Stimulated activated CD8-positive, alpha-beta memory T cell treated with anti-CD3 and anti-CD28 coated beads, Interleukin-7, amount 100 ng/mL, for 48 hours (primary cell): ENCODE results near the gene MMRN2.

ENCODE experiments used
- DNase-seq, 2 donors: peaks; one replicate each; pipeline ENCODE4 v3.0.0-alpha.2; 2020; ENCODE audit warnings: low read depth in 1 of 2; ENCODE audit errors: extremely low read depth in 1 of 2

The MMRN2 gene

GRCh38 chr10:86970162-86970981, 13.0 kb upstream of the MMRN2 start:
- no peak for DNase-seq

GRCh38 chr10:86969421-86970041, 12.1 kb upstream of the MMRN2 start:
- DNase-seq, result no peak

- DNase-seq, result no peak
These were observed 11.6 kb upstream of the MMRN2 start for GRCh38 chr10:86968994-86969355.

GRCh38 chr10:86968271-86968993, 11.0 kb upstream of the MMRN2 start, which contains the start of gene ADIRF:
ADIRF (plus strand) TSS chr10:86968482; CDS start chr10:86968545, 63 bp downstream.
- DNase-seq, result no peak

GRCh38 chr10:86967481-86967941, 10.1 kb upstream of the MMRN2 start:
- no peak for DNase-seq

GRCh38 chr10:86965986-86966654, 8.7 kb upstream of the MMRN2 start:
- DNase-seq, result peak in 1 of 2 donors; percentile 20

GRCh38 chr10:86964847-86965190, 7.4 kb upstream of the MMRN2 start:
- no peak for DNase-seq

- DNase-seq, result no peak
These were observed 6.8 kb upstream of the MMRN2 start for GRCh38 chr10:86964061-86964846.

- no peak for DNase-seq
These were observed 6.0 kb upstream of the MMRN2 start for GRCh38 chr10:86963341-86963919.

- DNase-seq, result no peak
These were observed 5.5 kb upstream of the MMRN2 start for GRCh38 chr10:86962981-86963310.

GRCh38 chr10:86962136-86962980, 4.9 kb upstream of the MMRN2 start:
- DNase-seq, result no peak

GRCh38 chr10:86961481-86962091, 4.2 kb upstream of the MMRN2 start:
- no peak for DNase-seq

GRCh38 chr10:86960863-86961434, 3.5 kb upstream of the MMRN2 start:
- DNase-seq, result no peak

- DNase-seq, result peak in 1 of 2 donors; percentile 14
These were observed 2.8 kb upstream of the MMRN2 start for GRCh38 chr10:86960003-86960862.

- no peak for DNase-seq
These were observed 2.3 kb upstream of the MMRN2 start for GRCh38 chr10:86959737-86960002.

- no peak for DNase-seq
These were observed 1.7 kb upstream of the MMRN2 start for GRCh38 chr10:86958901-86959736.
